OCI-LY3 (cell line): Measurements from ENCODE around the gene B4GALNT4.

Experiments used
- EZH2phosphoT487 ChIP-seq: fragments of 200-600 bp; shearing (Covaris generic); IDR thresholded peaks from 2 replicates; pipeline ENCODE4 v1.6.1; 2018; ENCODE audit warnings: antibody characterized with exemption, mixed run types, low read depth
- TF ChIP-seq, protein P1 (sequence below): fragments of 200-600, 300-600 bp; sonication (generic); IDR thresholded peaks from 2 replicates; pipeline ENCODE4 v1.5.1; 2014; ENCODE audit warnings: antibody characterized with exemption, low read length, low read depth

DNA sequence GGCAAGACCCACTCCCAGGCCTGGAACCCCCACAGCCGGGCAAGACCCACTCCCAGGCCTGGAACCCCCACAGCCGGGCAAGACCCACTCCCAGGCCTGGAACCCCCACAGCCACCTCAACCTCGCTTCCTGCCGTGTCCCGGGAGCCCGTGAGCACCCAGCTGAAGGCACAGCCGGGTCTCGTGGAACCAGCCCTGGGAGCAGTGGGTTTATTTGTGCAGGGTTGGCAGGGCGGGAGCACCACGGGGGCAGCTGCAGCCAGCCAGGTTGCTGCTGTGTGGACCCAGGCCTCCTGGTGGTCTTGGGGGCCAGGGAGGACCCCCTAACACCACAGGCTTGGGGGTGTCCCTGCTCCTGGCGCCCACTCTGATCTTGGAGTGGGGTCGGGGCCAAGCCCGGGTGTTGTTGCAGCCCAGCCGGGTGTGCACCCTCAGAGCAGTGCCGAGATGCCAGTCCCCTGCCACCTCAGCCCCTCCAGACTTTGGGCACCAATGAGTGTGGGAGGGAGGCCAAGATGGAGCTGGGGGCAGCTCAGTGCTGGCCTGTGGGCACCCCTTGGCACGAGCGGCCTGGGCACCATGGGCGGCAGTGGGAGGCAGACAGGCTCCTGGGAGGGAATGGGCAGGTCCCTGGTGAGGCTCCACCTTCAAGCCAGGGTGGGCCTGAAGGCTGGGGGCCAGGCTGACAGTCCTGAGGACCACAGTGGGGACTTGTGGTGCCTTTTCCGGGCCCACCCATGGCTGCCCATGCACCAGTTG lies 16.5 kb downstream of the B4GALNT4 start:
- TF ChIP-seq, protein P1, sequence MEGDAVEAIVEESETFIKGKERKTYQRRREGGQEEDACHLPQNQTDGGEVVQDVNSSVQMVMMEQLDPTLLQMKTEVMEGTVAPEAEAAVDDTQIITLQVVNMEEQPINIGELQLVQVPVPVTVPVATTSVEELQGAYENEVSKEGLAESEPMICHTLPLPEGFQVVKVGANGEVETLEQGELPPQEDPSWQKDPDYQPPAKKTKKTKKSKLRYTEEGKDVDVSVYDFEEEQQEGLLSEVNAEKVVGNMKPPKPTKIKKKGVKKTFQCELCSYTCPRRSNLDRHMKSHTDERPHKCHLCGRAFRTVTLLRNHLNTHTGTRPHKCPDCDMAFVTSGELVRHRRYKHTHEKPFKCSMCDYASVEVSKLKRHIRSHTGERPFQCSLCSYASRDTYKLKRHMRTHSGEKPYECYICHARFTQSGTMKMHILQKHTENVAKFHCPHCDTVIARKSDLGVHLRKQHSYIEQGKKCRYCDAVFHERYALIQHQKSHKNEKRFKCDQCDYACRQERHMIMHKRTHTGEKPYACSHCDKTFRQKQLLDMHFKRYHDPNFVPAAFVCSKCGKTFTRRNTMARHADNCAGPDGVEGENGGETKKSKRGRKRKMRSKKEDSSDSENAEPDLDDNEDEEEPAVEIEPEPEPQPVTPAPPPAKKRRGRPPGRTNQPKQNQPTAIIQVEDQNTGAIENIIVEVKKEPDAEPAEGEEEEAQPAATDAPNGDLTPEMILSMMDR, result no peak
- no peak for TF ChIP-seq EZH2phosphoT487
